T-helper 2 cell treated with Interferon-gamma antibody and Interleukin-4, amounts not matched to agents 5 μg/mL and 100 μg/mL, for 36 hours (primary cell): Measurements from ENCODE around the gene GJC3.
"Not testable (repeated sequence)": the region's sequence is repeated elsewhere in the genome, so short reads cannot be mapped to it uniquely, and the experiment has no call there.

Experiments
- DNase-seq: peaks from one replicate; pipeline ENCODE4 v3.0.0; 2021; ENCODE audit warnings: low spot score
- H3K27ac Mint-ChIP-seq: one replicate; pipeline ENCODE4 v1.8.0; 2021; ENCODE audit warnings: mild to moderate bottlenecking, mixed read lengths
- H3K27me3 Mint-ChIP-seq: one replicate; pipeline ENCODE4 v1.8.0; 2021; ENCODE audit warnings: low read depth, mixed read lengths
- H3K36me3 Mint-ChIP-seq: one replicate; pipeline ENCODE4 v1.8.0; 2021; ENCODE audit warnings: low read depth, mixed read lengths
- H3K4me1 Mint-ChIP-seq: one replicate; pipeline ENCODE4 v1.8.0; 2021; ENCODE audit warnings: low read depth, mixed read lengths
- H3K4me3 Mint-ChIP-seq: one replicate; pipeline ENCODE4 v1.8.0; 2022; ENCODE audit warnings: mild to moderate bottlenecking, moderate library complexity, mixed read lengths
- H3K9me3 Mint-ChIP-seq: one replicate; pipeline ENCODE4 v1.8.0; 2021; ENCODE audit warnings: mixed read lengths

GJC3 gene

GRCh38 chr7:99918959-99919813, 10.2 kb downstream of the GJC3 start, which contains the start of gene TRIM4:
Gene TRIM4 (minus strand): TSS chr7:99919530. CDS start chr7:99919401, 129 bp downstream.
- H3K4me3 Mint-ChIP-seq: peak within 1 kb of the TSS; percentile 97
- H3K36me3 Mint-ChIP-seq: peaks cover 28% of the 10 kb centered on the region
- peak within 1 kb of the TSS; percentile 93 for H3K27ac Mint-ChIP-seq
- DNase-seq: peak; percentile 94
- no peaks in the 10 kb centered on the region for H3K9me3 Mint-ChIP-seq
- H3K4me1 Mint-ChIP-seq: peaks cover 24% of the 10 kb centered on the region
- no peaks in the 10 kb centered on the region for H3K27me3 Mint-ChIP-seq

GRCh38 chr7:99910976-99911375, 18.4 kb downstream of the GJC3 start:
- Mint-ChIP-seq H3K9me3 (no peaks in the 10 kb centered on the region), H3K4me3 (no peak overlapping the region), H3K4me1 (peaks cover 6% of the 10 kb centered on the region), H3K27ac (no peak overlapping the region), H3K27me3 (no peaks in the 10 kb centered on the region), H3K36me3 (peaks cover 43% of the 10 kb centered on the region)
- no peak for DNase-seq

DNA sequence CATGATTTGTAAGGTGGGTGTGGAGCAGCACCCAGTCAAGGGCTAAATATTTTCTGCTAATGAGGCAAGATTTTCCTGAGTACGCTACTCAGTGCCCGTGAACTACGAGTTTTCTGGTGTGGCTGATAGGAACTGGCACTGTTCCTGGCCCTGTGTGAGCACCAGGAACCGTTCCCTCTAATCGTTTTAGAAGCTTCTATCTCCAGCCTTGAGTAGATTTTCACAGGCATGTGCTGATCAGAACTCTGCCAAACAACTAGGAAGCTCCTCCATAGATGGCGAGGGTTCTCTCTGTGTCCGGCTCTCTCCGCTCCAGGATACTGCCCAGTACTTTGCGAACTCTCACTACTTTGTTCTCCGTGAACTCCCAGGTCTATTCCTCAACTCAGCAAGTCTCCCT, 27.8 kb downstream of the GJC3 start:
- Mint-ChIP-seq H3K27me3 (no peaks in the 10 kb centered on the region), H3K4me1 (peaks cover 8% of the 10 kb centered on the region), H3K9me3 (no peaks in the 10 kb centered on the region), H3K36me3 (peaks cover 57% of the 10 kb centered on the region), H3K27ac (no peak overlapping the region), H3K4me3 (no peak overlapping the region)
- no peak for DNase-seq

- Mint-ChIP-seq H3K4me3 (no peak overlapping the region), H3K36me3 (peaks cover 51% of the 10 kb centered on the region), H3K9me3 (no peaks in the 10 kb centered on the region), H3K4me1 (peaks cover 8% of the 10 kb centered on the region), H3K27me3 (no peaks in the 10 kb centered on the region), H3K27ac (no peak overlapping the region)
- no peak for DNase-seq
Observed at GRCh38 chr7:99899830-99900519, 29.4 kb downstream of the GJC3 start.

DNA sequence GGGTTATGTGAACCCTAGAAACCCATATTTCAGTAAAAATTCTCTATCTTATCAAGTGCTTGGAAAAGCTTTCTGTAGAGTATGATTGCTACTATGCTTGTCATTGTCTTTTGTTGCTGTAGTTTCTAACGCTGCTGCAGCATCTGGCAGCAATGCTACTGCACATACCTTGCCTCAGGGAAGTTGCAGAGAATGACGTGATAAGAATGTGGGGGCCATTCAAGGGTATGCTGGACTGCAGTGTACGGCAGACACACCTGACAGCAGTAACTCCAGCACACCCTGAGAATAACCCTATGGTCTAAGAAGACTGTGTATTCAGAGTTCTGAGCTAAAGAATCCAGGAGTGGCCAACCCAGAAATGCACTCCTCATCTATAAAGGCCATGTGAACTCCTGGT, 30.6 kb downstream of the GJC3 start:
- Mint-ChIP-seq H3K36me3 (peaks cover 47% of the 10 kb centered on the region), H3K4me3 (no peak overlapping the region), H3K4me1 (peaks cover 7% of the 10 kb centered on the region), H3K9me3 (no peaks in the 10 kb centered on the region), H3K27ac (no peak overlapping the region), H3K27me3 (no peaks in the 10 kb centered on the region)
- no peak for DNase-seq

DNA sequence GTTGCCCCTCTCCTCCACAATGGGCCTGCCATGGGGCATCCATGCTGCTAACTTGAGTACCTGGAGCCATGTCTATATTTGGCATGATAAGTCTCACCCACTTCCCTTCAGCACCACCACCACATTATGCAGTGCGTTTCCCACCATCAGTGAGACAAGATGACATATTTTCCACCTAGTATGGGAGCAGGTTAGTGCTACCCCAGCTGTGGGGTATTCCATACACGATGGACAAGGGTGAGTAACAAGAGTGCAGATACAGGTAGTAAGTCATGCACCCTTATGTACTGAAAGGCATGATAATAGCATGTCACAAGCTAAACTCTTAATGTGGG, 31.4 kb downstream of the GJC3 start:
- Mint-ChIP-seq H3K36me3 (peaks cover 43% of the 10 kb centered on the region), H3K4me1 (peaks cover 7% of the 10 kb centered on the region), H3K4me3 (no peak overlapping the region), H3K27me3 (no peaks in the 10 kb centered on the region), H3K9me3 (no peaks in the 10 kb centered on the region), H3K27ac (no peak overlapping the region)
- no peak for DNase-seq

GRCh38 chr7:99897322-99898022, 31.9 kb downstream of the GJC3 start:
- H3K4me3 Mint-ChIP-seq: no peak overlapping the region
- no peaks in the 10 kb centered on the region for H3K9me3 Mint-ChIP-seq
- no peak overlapping the region for H3K27ac Mint-ChIP-seq
- peaks cover 43% of the 10 kb centered on the region for H3K36me3 Mint-ChIP-seq
- no peak for DNase-seq
- H3K27me3 Mint-ChIP-seq: no peaks in the 10 kb centered on the region
- H3K4me1 Mint-ChIP-seq: peaks cover 7% of the 10 kb centered on the region

DNA sequence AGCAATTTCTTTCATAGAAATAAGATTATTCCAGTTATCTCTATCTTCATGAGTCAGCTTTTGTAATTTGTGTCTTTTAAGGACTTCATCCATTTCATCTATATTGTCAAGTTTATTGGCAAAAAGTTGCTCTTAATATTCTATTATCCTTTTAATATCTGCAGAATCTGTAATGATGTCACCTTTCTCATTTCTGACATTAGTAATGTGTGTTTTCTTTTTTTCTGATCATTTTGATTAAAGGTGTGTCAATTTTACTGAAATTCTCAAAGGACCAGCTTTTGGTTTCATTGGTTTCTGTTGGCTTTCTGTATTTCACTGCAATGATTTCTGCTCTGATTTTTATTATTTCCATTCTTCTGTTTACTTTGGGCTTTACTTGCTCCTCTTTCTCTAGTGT, 34.7 kb downstream of the GJC3 start:
- Mint-ChIP-seq H3K4me1 (peaks cover 7% of the 10 kb centered on the region), H3K36me3 (peaks cover 46% of the 10 kb centered on the region), H3K27me3 (no peaks in the 10 kb centered on the region), H3K27ac (no peak overlapping the region), H3K9me3 (peaks cover 7% of the 10 kb centered on the region), H3K4me3 (no peak overlapping the region)
- no peak for DNase-seq

GRCh38 chr7:99893280-99893679, 36.1 kb downstream of the GJC3 start:
- Mint-ChIP-seq H3K27ac (no peak overlapping the region), H3K27me3 (no peaks in the 10 kb centered on the region), H3K4me3 (no peak overlapping the region), H3K9me3 (peaks cover 10% of the 10 kb centered on the region), H3K4me1 (peaks cover 6% of the 10 kb centered on the region), H3K36me3 (peaks cover 48% of the 10 kb centered on the region)
- DNase-seq: no peak

DNA sequence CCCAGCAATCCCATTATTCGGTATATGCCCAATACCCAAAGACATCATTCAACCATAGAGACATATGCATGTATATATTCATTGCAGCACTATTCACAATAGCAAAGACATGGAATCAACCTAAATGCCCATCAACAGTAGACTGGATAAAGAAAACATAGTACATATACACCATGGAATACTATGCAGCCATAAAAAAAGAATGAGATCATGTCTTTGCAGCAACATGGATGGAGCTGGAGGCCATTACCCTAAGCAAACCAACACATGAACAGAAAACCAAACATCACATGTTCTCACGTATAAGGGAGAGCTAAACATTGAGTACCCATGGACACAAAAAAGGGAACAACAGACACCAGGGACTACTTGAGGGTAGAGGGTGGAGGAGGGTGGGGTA, 39.1 kb downstream of the GJC3 start:
- H3K4me1 Mint-ChIP-seq, DNase-seq, H3K27ac Mint-ChIP-seq, H3K4me3 Mint-ChIP-seq, H3K27me3 Mint-ChIP-seq: not testable (repeated sequence)
- Mint-ChIP-seq H3K9me3 (peaks cover 10% of the 10 kb centered on the region), H3K36me3 (peaks cover 50% of the 10 kb centered on the region)

GRCh38 chr7:99888366-99888765, 41.1 kb downstream of the GJC3 start:
- DNase-seq, H3K27ac Mint-ChIP-seq, H3K4me3 Mint-ChIP-seq, H3K27me3 Mint-ChIP-seq, H3K4me1 Mint-ChIP-seq: not testable (repeated sequence)
- Mint-ChIP-seq H3K36me3 (peaks cover 47% of the 10 kb centered on the region), H3K9me3 (peaks cover 10% of the 10 kb centered on the region)

GRCh38 chr7:99881370-99881769, 48.0 kb downstream of the GJC3 start:
- Mint-ChIP-seq H3K4me3 (no peak overlapping the region), H3K27me3 (no peaks in the 10 kb centered on the region), H3K9me3 (no peaks in the 10 kb centered on the region), H3K27ac (no peak overlapping the region), H3K36me3 (peaks cover 3% of the 10 kb centered on the region), H3K4me1 (peaks cover 2% of the 10 kb centered on the region)
- no peak for DNase-seq

DNA sequence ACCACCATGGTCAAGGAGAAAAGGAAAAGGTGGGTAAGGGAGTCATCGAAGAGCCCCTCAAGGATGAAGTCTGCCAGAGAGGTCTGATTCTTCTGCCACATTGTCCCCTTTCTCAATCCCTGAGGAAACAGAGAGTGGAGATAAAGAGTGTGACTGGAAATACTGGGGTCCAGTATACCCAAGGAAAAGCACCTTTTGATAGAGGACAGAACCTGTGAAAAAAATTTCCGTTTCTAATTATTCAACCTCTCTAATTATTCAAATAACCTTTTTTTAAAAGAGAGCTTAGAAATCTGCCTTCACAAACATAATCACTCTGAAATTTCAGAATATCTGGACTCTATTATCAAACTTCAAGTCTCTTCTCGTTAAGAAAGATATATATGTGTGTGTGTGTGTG, 52.5 kb downstream of the GJC3 start, which contains the start of gene OR2AE1:
Gene OR2AE1 (minus strand): TSS at position 101 of the 400 bp plus-strand sequence. CDS start 0 bp downstream, at position 101.
- Mint-ChIP-seq H3K27me3 (no peaks in the 10 kb centered on the region), H3K36me3 (no peaks in the 10 kb centered on the region), H3K4me3 (no peak within 1 kb of the TSS), H3K4me1 (peaks cover 2% of the 10 kb centered on the region), H3K9me3 (no peaks in the 10 kb centered on the region), H3K27ac (no peak within 1 kb of the TSS)
- no peak for DNase-seq

DNA sequence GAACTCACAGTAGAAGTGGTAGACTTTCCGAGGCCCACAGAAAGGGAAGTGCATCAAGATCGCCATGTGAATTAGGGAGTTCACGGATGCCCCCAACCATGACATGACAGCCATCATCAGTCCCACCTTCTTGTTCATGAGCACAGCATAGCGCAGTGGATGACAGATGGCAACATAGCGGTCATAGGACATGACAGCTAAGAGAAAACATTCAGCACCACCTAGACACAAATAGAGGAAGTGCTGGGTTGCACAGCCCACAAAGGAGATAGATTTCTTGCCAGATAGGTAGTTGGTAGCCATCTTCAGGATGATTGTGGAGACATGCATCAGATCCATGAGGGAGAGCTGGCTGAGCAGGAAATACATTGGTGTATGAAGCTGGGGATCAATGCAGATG, 52.9 kb downstream of the GJC3 start:
- no peaks in the 10 kb centered on the region for H3K9me3 Mint-ChIP-seq
- no peaks in the 10 kb centered on the region for H3K36me3 Mint-ChIP-seq
- no peak for DNase-seq
- H3K4me3 Mint-ChIP-seq: no peak overlapping the region
- peaks cover 2% of the 10 kb centered on the region for H3K4me1 Mint-ChIP-seq
- no peaks in the 10 kb centered on the region for H3K27me3 Mint-ChIP-seq
- no peak overlapping the region for H3K27ac Mint-ChIP-seq
